Mucosa of rectum (tissue), 2 donors: ENCODE results near the gene RPTOR.
"Not testable (repeated sequence)": the region's sequence is repeated elsewhere in the genome, so short reads cannot be mapped to it uniquely, and the experiment has no call there.

Experiments
- H3K27ac ChIP-seq, 2 donors: one replicate each; pipeline ENCODE4 v1.7.0; 2013; ENCODE audit warnings: inconsistent platforms in 2 of 2, low read depth in 2 of 2, low read length in 2 of 2
- H3K27me3 ChIP-seq, 2 donors: one replicate each; pipeline ENCODE4 v1.7.0; 2013; ENCODE audit warnings: low read length in 2 of 2; ENCODE audit not compliant: control insufficient read depth in 2 of 2, insufficient read depth in 2 of 2
- H3K36me3 ChIP-seq, 2 donors: one replicate each; pipeline ENCODE4 v1.7.0; 2013; ENCODE audit warnings: low read length in 2 of 2; ENCODE audit not compliant: control insufficient read depth in 2 of 2, insufficient read depth in 2 of 2
- H3K4me1 ChIP-seq, 2 donors: one replicate each; pipeline ENCODE4 v1.7.0; 2013; ENCODE audit warnings: low read length in 2 of 2, mild to moderate bottlenecking in 1 of 2; ENCODE audit not compliant: control insufficient read depth in 2 of 2, insufficient read depth in 2 of 2
- H3K4me3 ChIP-seq, 2 donors: one replicate each; pipeline ENCODE4 v1.7.0; 2013; ENCODE audit warnings: low read length in 2 of 2
- H3K9ac ChIP-seq, 2 donors: one replicate each; pipeline ENCODE4 v1.7.0; 2013; ENCODE audit warnings: low read length in 2 of 2, low read depth in 1 of 2, mild to moderate bottlenecking in 1 of 2
- H3K9me3 ChIP-seq, 2 donors: one replicate each; pipeline ENCODE4 v1.7.0; 2013; ENCODE audit warnings: low read length in 2 of 2; ENCODE audit not compliant: control insufficient read depth in 2 of 2
- donor health status: healthy.
- donor health status: Normal muscosa, but diverticular disease.

The RPTOR gene

DNA sequence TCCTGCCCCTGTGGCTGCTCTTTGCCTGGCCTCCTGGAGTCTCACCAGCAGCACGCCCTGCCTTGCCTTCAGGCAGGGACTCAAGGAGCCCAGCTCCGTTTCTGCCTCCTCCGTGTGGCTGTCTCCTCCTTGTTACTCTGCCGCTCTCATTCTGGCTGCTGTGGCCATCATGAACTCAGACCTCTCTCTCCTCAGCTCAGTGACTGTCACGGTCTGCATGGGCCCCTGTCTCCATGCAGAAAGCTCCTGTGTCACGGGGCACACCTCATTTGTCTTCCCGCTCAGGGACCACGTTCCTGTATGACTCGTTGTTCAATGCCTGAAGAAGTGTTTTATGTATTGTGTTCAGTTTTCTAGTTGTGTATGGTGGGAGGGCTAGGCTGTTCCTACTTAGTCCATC lies 25.3 kb downstream of the RPTOR start:
- Histone ChIP-seq H3K27me3 (no peaks in the 10 kb centered on the region), H3K4me3 (no peak overlapping the region), H3K9ac (no peak overlapping the region), H3K4me1 (peaks cover 0 to 3% of the 10 kb centered on the region in 2 donors), H3K27ac (no peak overlapping the region), H3K9me3 (no peaks in the 10 kb centered on the region), H3K36me3 (no peaks in the 10 kb centered on the region)

DNA sequence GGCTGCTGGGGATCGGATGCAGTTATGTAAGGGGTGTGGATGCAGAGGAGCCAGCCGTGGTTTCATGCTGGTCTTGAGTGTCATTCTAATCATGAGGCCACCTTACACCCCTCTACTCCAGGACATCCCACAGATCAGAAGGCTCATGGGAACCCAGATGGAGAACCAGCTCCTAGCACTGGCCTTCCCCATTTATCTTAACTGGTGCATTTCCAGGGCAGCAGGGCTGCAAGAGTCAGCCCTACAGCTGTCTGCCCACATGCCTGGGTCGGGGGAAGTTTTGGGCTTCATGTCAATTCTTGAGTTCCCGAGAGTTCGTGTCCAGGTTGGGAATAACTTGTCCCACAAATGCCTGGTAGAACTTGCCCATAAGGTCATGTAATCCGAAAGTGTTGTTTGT lies 29.1 kb downstream of the RPTOR start:
- Histone ChIP-seq H3K4me1 (no peaks in the 10 kb centered on the region), H3K27me3 (no peaks in the 10 kb centered on the region), H3K36me3 (no peaks in the 10 kb centered on the region), H3K27ac (no peak overlapping the region), H3K4me3 (no peak overlapping the region), H3K9ac (no peak overlapping the region), H3K9me3 (no peaks in the 10 kb centered on the region)

DNA sequence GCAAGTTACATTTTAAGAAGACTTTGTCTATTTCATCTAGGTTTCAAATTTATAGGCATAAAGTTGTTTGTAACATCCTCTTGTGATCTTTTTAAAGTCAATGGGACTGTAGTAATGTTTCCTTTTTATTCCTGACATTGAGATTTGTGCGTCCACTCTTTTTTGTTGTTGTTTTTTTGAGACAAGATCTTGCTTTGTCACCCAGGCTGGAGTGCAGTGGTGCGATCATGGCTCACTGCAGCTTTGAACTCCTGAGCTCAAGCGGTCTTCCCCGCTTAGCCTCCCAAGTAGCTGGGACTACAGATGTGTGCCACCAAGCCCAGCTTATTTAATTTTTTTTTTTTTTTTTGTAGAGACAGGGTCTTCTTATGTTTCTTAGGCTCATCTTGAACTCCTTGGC lies 29.9 kb downstream of the RPTOR start:
- Histone ChIP-seq H3K4me1 (no peaks in the 10 kb centered on the region), H3K4me3 (no peak overlapping the region), H3K36me3 (no peaks in the 10 kb centered on the region), H3K9ac (no peak overlapping the region), H3K9me3 (no peaks in the 10 kb centered on the region), H3K27ac (no peak overlapping the region), H3K27me3 (no peaks in the 10 kb centered on the region)

DNA sequence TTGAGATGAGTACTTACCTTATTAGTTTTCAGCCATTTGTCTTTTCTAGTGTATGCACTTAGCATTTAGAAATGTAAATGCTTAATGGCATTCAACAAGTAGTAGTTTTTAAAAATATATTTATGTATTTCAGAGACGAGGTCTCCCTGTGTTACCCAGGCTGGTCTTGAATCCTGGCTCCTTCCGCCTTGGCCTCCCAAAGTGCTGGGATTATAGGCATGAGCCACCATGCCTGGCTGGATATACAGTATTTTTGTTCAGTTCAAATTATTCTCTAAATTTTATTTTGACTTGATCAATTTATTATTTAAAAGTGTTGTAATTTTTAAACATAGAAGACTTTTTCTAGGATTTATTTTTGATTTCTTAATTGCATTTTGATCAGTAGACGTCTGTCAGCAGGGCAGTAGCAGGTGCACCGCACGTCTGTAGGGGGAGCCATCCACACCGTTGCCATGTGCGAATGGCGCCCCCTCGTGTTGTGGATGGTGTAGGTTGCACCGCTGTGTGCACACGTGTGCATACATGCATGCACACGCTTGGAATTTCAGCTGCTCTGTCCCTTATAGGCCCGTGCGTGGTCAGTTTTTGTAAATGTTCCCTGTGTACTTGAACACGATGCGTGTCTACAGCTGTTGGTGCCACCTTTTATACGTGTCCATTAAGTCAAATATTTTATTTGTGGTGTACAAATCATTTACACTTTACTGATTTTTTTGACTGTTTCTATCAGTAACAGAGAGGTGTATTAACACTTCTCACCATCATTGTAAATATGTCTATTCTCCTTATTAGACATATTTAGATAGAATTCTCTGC lies 30.6 kb downstream of the RPTOR start:
- H3K9ac ChIP-seq, result no peak overlapping the region

DNA sequence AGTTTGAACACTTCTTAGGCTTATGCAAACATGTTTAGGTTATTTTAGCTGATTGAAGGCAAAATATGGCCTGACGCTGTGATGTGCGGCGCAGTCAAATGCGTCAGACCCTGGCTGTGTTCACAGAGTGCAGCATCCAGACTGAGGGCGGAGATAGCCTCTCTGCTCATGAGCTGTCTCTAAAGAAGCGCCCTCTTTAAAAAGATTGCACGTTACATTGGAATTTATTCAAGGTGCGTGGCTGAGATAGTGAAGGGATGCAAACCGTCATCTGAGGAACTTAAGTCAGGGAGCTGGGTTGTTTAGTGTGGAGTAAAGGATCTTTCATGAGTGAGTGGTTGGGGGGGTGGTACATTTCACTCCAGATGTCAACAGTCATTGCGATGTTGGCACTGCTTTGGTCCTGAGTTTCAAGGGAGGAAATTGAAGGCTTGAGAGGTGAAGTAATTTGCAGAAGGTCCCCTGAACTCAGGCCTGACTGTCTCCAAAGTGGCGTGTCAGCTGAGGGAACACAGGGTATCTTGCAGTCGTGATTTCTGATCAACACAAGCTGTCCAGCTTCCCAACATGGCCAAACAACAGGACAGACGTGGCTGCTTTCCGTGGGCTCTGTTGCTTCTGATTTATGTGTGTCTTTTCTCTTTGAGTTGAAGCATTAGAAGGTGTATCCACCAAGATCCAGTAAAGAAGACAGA lies 33.4 kb downstream of the RPTOR start:
- Histone ChIP-seq H3K27ac (no peak overlapping the region), H3K9ac (no peak overlapping the region), H3K36me3 (no peaks in the 10 kb centered on the region), H3K4me3 (no peak overlapping the region), H3K4me1 (no peaks in the 10 kb centered on the region), H3K9me3 (no peaks in the 10 kb centered on the region), H3K27me3 (no peaks in the 10 kb centered on the region)

More for the DNA sequence above, 30.6 kb downstream of the RPTOR start:
- no peaks in the 10 kb centered on the region for H3K27me3 ChIP-seq
- no peaks in the 10 kb centered on the region for H3K36me3 ChIP-seq
- no peaks in the 10 kb centered on the region for H3K9me3 ChIP-seq
- H3K27ac ChIP-seq, result no peak overlapping the region
- no peak overlapping the region for H3K4me3 ChIP-seq
- no peaks in the 10 kb centered on the region for H3K4me1 ChIP-seq

DNA sequence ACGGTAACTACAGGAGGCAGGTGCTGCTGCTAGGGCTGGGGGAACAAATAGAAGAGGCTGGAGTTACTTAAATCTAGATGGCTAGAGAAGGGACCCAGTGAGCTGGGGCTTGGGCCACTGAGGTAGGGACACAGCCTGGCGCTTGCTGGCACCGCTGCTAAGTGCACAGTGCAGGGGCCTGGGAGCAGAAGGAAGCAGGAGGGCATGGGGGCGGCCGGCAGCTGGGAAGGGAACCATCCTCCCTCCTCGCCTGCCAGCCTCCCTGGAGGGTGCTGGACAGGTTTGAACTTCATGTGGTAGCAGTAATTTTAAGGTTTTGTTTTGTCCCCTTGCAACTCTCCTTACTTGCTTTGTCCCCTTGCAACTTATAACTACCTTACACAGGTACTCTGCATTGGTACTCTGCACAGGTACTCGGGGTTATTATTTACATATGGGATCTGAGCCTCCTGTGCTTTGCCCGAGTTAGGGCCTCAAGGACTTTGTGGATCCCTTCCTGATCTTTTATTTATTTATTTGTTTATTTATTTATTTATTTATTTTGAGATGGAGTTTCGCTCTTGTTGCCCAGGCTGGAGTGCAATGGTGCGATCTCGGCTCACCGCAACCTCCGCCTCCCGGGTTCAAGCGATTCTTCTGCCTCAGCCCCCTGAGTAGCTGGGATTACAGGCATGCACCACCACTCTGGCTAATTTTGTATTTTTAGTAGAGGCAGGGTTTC lies 34.2 kb downstream of the RPTOR start:
- H3K27ac ChIP-seq, H3K9me3 ChIP-seq, H3K9ac ChIP-seq, H3K4me1 ChIP-seq, H3K4me3 ChIP-seq, H3K27me3 ChIP-seq, H3K36me3 ChIP-seq: not testable (repeated sequence)

DNA sequence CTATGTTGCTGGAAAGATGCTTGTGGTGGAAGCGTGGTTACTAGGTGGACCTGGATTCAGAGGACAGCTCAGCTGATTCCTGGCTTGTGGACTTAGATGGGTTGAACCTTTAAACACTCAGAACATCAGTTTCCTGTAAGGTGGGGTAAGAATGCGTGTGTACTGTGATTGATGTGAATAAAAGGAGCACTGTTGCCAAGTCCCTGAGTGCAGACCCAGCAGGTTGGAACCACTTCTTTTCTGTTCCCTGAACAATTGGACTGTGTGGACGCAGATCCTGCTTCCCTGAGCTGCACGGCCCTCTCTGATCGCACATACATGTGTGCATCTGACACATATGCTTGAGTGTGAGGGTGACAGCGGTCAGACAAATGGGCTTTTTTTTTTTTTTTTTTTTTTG lies 37.5 kb downstream of the RPTOR start:
- no peak overlapping the region for H3K4me3 ChIP-seq
- no peaks in the 10 kb centered on the region for H3K4me1 ChIP-seq
- no peak overlapping the region for H3K27ac ChIP-seq
- no peaks in the 10 kb centered on the region for H3K9me3 ChIP-seq
- no peaks in the 10 kb centered on the region for H3K36me3 ChIP-seq
- H3K9ac ChIP-seq, result no peak overlapping the region
- H3K27me3 ChIP-seq, result no peaks in the 10 kb centered on the region

DNA sequence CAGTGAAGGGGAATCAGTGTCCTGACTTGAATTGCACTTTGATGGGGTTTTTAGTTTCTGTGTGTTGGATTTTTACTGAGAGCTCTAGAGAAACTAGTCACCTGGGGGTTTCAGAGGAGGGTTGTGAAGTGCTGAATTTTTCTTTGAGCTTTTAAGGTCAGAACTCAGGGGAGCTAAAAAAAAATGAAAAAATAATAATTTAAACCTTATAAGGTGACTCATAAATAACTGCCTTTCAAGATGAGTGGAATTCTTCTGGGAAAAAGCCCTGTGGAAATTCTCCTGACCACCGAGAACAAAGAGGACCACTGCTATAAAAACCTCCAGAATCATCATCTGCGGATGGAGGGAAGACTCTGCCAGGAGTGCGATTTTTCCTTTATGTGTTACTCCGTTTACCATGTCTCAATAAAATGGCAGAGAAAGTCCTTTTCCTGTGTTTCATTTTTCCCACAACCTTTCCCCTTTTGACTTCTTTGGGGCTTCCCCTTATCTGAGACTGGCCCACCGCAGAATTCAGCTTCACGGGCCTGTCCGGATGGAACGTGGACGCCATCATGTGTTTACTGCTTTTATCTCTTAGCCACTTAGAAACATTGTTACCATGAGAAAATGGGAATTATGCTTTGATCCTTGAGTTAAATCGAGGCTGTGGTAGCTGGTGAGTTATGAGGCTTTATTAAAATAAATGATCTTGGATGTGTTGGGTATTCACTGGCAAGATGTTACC lies 39.7 kb downstream of the RPTOR start:
- Histone ChIP-seq H3K4me1 (no peaks in the 10 kb centered on the region), H3K4me3 (no peak overlapping the region), H3K36me3 (no peaks in the 10 kb centered on the region), H3K9me3 (no peaks in the 10 kb centered on the region), H3K27me3 (no peaks in the 10 kb centered on the region), H3K9ac (no peak overlapping the region), H3K27ac (no peak overlapping the region)

DNA sequence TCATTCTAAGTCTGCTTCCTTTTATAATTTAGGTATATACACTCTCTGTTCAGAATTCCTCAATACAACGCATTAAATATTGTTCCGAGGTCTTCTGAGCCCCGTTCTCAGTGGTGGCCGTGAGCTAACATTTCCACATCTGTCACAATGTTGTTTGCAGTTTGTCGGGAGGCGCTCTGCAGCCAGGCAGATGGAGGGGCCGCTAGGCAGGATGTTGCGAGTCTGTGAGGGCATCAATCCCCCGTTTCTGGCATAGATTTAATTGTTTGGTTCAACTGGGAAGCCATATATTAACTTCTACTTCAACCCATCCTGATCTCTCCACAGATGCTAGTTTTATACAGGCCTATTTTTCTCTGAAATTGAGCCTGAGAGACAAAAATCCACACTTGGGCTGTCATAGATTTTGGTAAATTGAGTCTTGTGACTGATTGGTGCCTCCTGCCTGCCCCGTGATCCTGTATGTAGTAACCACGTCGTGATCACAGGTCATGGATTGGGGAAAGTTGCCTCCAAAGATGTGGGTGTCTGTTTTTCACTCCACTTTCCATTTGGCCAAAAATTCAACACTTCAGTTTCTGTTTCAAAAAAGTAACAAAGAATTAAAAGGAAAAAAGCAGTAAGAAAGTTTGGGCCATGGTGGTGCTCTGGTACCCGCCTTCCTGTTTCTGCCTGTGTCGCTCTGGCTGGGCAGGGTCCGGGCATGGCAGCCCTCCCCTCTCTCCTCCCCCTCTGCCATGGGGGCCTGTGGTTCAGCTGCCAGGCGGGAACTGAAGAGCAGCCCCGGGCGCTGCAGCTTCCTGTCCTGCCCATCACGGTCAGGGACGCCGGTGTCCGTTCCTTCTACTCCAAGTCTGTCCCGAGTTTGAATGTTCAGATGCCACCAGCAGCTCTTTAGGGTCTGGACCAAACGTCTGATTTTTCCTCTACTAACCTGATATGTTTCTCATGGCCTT lies 41.5 kb downstream of the RPTOR start:
- H3K4me3 ChIP-seq, result no peak overlapping the region
- H3K27ac ChIP-seq, result no peak overlapping the region
- H3K9me3 ChIP-seq, result no peaks in the 10 kb centered on the region
- no peaks in the 10 kb centered on the region for H3K27me3 ChIP-seq
- no peaks in the 10 kb centered on the region for H3K4me1 ChIP-seq
- H3K36me3 ChIP-seq, result no peaks in the 10 kb centered on the region
- H3K9ac ChIP-seq, result no peak overlapping the region
